LNCAP (cell line): ENCODE data around the gene RASSF5.

ENCODE experiments used
- CTCF ChIP-seq: fragments of 450-650 bp; IDR thresholded peaks from 2 replicates; pipeline ENCODE4 v1.5.1; 2017; ENCODE audit warnings: mild to moderate bottlenecking

RASSF5 gene

GRCh38 chr1:206538901-206539640 is 31.7 kb downstream of the RASSF5 start:
- TF ChIP-seq CTCF = no peak

GRCh38 chr1:206540044-206540780 is 32.9 kb downstream of the RASSF5 start:
- no peak for TF ChIP-seq CTCF

GRCh38 chr1:206541236-206541833 is 34.0 kb downstream of the RASSF5 start:
- TF ChIP-seq CTCF = no peak

GRCh38 chr1:206544562-206545257 is 37.4 kb downstream of the RASSF5 start:
- peak; percentile 98 for TF ChIP-seq CTCF

GRCh38 chr1:206545351-206545750 is 38.0 kb downstream of the RASSF5 start:
- TF ChIP-seq CTCF = no peak

- TF ChIP-seq CTCF = no peak
Observed at GRCh38 chr1:206547104-206547503, 39.8 kb downstream of the RASSF5 start.

- no peak for TF ChIP-seq CTCF
Observed at GRCh38 chr1:206550446-206550845, 43.1 kb downstream of the RASSF5 start.
